K562 (cell line): ENCODE measurements around the gene ZNF629. TPM values are rescaled to one million over a fixed set of nuclear protein-coding genes. Genes with fewer than 3 reads are reported as not detected.

Experiments
- ATAC-seq: fragments of 200-7000 bp; cut with Tn5 transposase; 3 replicates; pipeline ENCODE4 v1.9.1; 2020; ENCODE audit warnings: moderate library complexity
- BruUV-seq: library from RNA; stranded (reverse); fragments of 400-500 nt; replicated peaks from 2 replicates; lab custom pipeline; 2021; lab: Mats Ljungman, UMichigan
- CTCF ChIA-PET: fragments of 300-600 bp; formaldehyde crosslinking; extraction: SDS; loops from one replicate; lab custom pipeline; 2021; ENCODE audit warnings: low intra/inter-chr PET ratio; lab: Yijun Ruan, JAX
- POLR2A ChIA-PET: fragments of 300-600, 350-650 bp; sonication (Branson Sonifier 250); formaldehyde crosslinking; extraction: SDS; loops from one replicate; lab custom pipeline; 2021; ENCODE audit warnings: antibody characterized with exemption, inconsistent platforms; lab: Yijun Ruan, JAX
- DNase-seq, 4 experiments: peaks; one replicate each; pipeline versions ENCODE4 v3.0.0 to v3.0.0-alpha.2; 2011 to 2018; ENCODE audit warnings: low spot score in 3 of 4, mixed read lengths in 3 of 4; ENCODE audit errors: extremely low read depth in 1 of 4
- FAIRE-seq: peaks from 2 replicates; lab custom pipeline; 2011; peaks lifted over from hg19 to GRCh38; lab: Jason Lieb, UNC
- H2AFZ ChIP-seq: 2 replicates; pipeline ENCODE4 v1.6.0; 2011; ENCODE audit warnings: low read depth, low read length, control low read depth, inconsistent platforms
- H3K27ac ChIP-seq: fragments of 200-600 bp; 3 replicates; pipeline ENCODE4 v1.8.0; 2011; ENCODE audit warnings: low read depth, mild to moderate bottlenecking, control low read depth, inconsistent platforms, low read length, moderate library complexity, mixed read lengths; ENCODE audit errors: extremely low read depth
- H3K27me3 ChIP-seq, 2 experiments: fragments of 300-600 bp in 1 of 2; 2 replicates in 1 of 2; 3 replicates in 1 of 2; pipeline versions ENCODE4 v1.6.0 to v1.8.0; 2011; ENCODE audit warnings: inconsistent platforms in 2 of 2, low read length in 2 of 2, mild to moderate bottlenecking in 1 of 2, mixed read lengths in 1 of 2, moderate library complexity in 1 of 2; ENCODE audit not compliant: control insufficient read depth in 2 of 2, insufficient read depth in 2 of 2
- H3K36me3 ChIP-seq: fragments of 300-600 bp; 3 replicates; pipeline ENCODE4 v1.8.0; 2011; ENCODE audit warnings: mild to moderate bottlenecking, low read length, inconsistent platforms; ENCODE audit not compliant: control insufficient read depth, insufficient read depth
- H3K4me1 ChIP-seq, 2 experiments: fragments of 200-600 bp in 1 of 2; replicated peaks in 1 of 2; 2 replicates in 1 of 2; 3 replicates in 1 of 2; pipeline versions ENCODE4 v1.5.1 to v1.8.0; 2011; ENCODE audit warnings: inconsistent platforms in 2 of 2, low read length in 2 of 2, mild to moderate bottlenecking in 1 of 2, mixed read lengths in 1 of 2, moderate library complexity in 1 of 2; ENCODE audit not compliant: control insufficient read depth in 2 of 2, insufficient read depth in 2 of 2
- H3K4me2 ChIP-seq: 2 replicates; pipeline ENCODE4 v1.6.1; 2011; ENCODE audit warnings: low read length, control low read depth, inconsistent platforms, mixed read lengths; ENCODE audit not compliant: insufficient read depth
- H3K4me3 ChIP-seq: fragments of 200-600 bp; sonication (generic), shearing (Covaris generic); 2 replicates; pipeline ENCODE4 v1.5.1; 2016; ENCODE audit warnings: control low read depth, inconsistent platforms
- H3K79me2 ChIP-seq: fragments of 200-600 bp; 3 replicates; pipeline ENCODE4 v1.8.0; 2011; ENCODE audit warnings: low read length, inconsistent platforms; ENCODE audit not compliant: control insufficient read depth, insufficient read depth
- H3K9ac ChIP-seq, 2 experiments: 2 replicates each; pipeline versions ENCODE4 v1.6.0 to v1.6.1; 2011; ENCODE audit warnings: low read depth in 2 of 2, low read length in 2 of 2, control low read depth in 1 of 2, inconsistent platforms in 1 of 2, mild to moderate bottlenecking in 1 of 2, mixed read lengths in 1 of 2; ENCODE audit not compliant: insufficient read depth in 1 of 2
- H3K9me1 ChIP-seq: one replicate; pipeline ENCODE4 v1.6.0; 2011; ENCODE audit warnings: inconsistent platforms, mild to moderate bottlenecking, low read length, moderate library complexity; ENCODE audit not compliant: control insufficient read depth, insufficient read depth
- H3K9me3 ChIP-seq: replicated peaks from 2 replicates; pipeline ENCODE4 v1.5.1; 2011; ENCODE audit warnings: low read depth, low read length, inconsistent platforms; ENCODE audit not compliant: control insufficient read depth, insufficient read depth
- H4K20me1 ChIP-seq: replicated peaks from 2 replicates; pipeline ENCODE4 v1.6.1; 2011; ENCODE audit warnings: low read length, inconsistent platforms, mixed read lengths; ENCODE audit not compliant: control insufficient read depth, insufficient read depth
- CREM ChIP-seq: IDR thresholded peaks from 2 replicates; pipeline ENCODE4 v1.6.1; 2014; ENCODE audit warnings: antibody characterized with exemption, low read depth
- EGR1 ChIP-seq: fragments of 450-650 bp; conservative IDR thresholded peaks from 2 replicates; pipeline ENCODE4 v1.6.1; 2017; ENCODE audit warnings: mild to moderate bottlenecking
- ESRRB ChIP-seq: fragments of 250-450 bp; sonication (Bioruptor Pico); IDR thresholded peaks from 2 replicates; pipeline ENCODE4 v1.5.0; 2020; ENCODE audit warnings: mild to moderate bottlenecking, moderate library complexity, borderline replicate concordance
- ETV6 ChIP-seq, 3 experiments: fragments of 150-350 bp in 1 of 3; sonication (generic) in 1 of 3; formaldehyde crosslinking in 1 of 3; IDR thresholded peaks; 2 replicates each; pipeline versions ENCODE4 v1.6.1 to v1.8.0; 2014 to 2022; ENCODE audit warnings: borderline replicate concordance in 2 of 3, low read depth in 2 of 3, antibody characterized with exemption in 1 of 3, low read length in 1 of 3, mild to moderate bottlenecking in 1 of 3, missing genetic modification reagents in 1 of 3
- ILK ChIP-seq: fragments of 450-650 bp; IDR thresholded peaks from 2 replicates; pipeline ENCODE4 v1.6.1; 2016; ENCODE audit warnings: missing genetic modification characterization, low read depth, mild to moderate bottlenecking, missing compliant biosample characterization, moderate library complexity, borderline replicate concordance
- NFIC ChIP-seq: fragments of 450-650 bp; IDR thresholded peaks from 2 replicates; pipeline ENCODE4 v1.6.1; 2017; ENCODE audit warnings: mild to moderate bottlenecking, inconsistent platforms
- SIN3A ChIP-seq, 2 experiments: fragments of 150-350 bp in 1 of 2; IDR thresholded peaks; 2 replicates each; pipeline ENCODE4 v1.6.1; 2011 to 2016; ENCODE audit warnings: borderline replicate concordance in 2 of 2, low read depth in 2 of 2, low read length in 2 of 2, mild to moderate bottlenecking in 2 of 2, moderate library complexity in 2 of 2; ENCODE audit not compliant: control insufficient read depth in 1 of 2
- VEZF1 ChIP-seq: fragments of 200-800 bp; sonication (Bioruptor generic); IDR thresholded peaks from 2 replicates; pipeline ENCODE4 v1.6.1; 2017; ENCODE audit warnings: missing genetic modification characterization, missing compliant biosample characterization
- ZFP36 ChIP-seq: fragments of 150-350 bp; IDR thresholded peaks from 2 replicates; pipeline ENCODE4 v1.6.1; 2018; ENCODE audit warnings: low read length, low read depth; ENCODE audit not compliant: partially characterized antibody
- WGBS: fragments of 100-300 bp; shearing (Covaris generic); methylation state at CpG from one replicate; pipeline ENCODE4 v1.1.6; 2016; ENCODE audit warnings: low coverage, mixed read lengths; ENCODE audit not compliant: insufficient coverage; ENCODE audit errors: missing lambda C conversion rate; 5-methylcytosine and 5-hydroxymethylcytosine counted together
- in situ Hi-C: fragments of 300-500 bp; cut with MboI; formaldehyde crosslinking; loops from 4 replicates; pipeline ENCODE4 v1.15.0; 2018; ENCODE audit warnings: inconsistent platforms, mixed read lengths
- intact Hi-C: fragments of 100-400 bp; cut with micrococcal nuclease; formaldehyde crosslinking; loops from 2 replicates; pipeline ENCODE4 v1.14.2; 2022
- polyA plus RNA-seq, 8 experiments: library from polyadenylated mRNA; depleted of rRNA in 4 of 8; stranded (reverse) in 5 of 8; unstranded in 3 of 8; fragments of >200 nt; fragmentation: Nextera tagmentation in 2 of 8; fragmentation: Illumina TruSeq in 1 of 8; extraction: Ambion mirVana in 2 of 8; extraction: Trizol in 1 of 8; gene quantifications; 2 replicates each; pipeline versions ENCODE4 v1.2.1 to v1.2.3, GENCODE V29; 2011 to 2014; ENCODE audit warnings: inconsistent platforms in 1 of 8, missing spikeins in 1 of 8
- total RNA-seq, 7 experiments: library from RNA; depleted of rRNA in 6 of 7; stranded (reverse); fragments of >200 nt in 6 of 7; fragmentation: Illumina TruSeq in 2 of 7; extraction: Trizol in 2 of 7; gene quantifications; 2 replicates each; pipeline versions ENCODE4 v1.2.1 to v1.2.3, GENCODE V29; 2011 to 2021; ENCODE audit warnings: low replicate concordance in 1 of 7
- TF ChIP-seq, protein P1 (sequence below): fragments of 250-450 bp; sonication (Bioruptor Pico); IDR thresholded peaks from 2 replicates; pipeline ENCODE4 v1.5.0; 2021; ENCODE audit warnings: mild to moderate bottlenecking, moderate library complexity

ZNF629 gene
- total and polyA plus RNA-seq, 9 of the 15 experiments (the other 6 are each of a cell fraction or from before 2014, with no cell fraction given), result 0.44 to 18.8 (median 7.4) TPM

- in situ Hi-C loops (no loop called here), intact Hi-C loops (loop anchor here (2.0 kb wide), 1 partner anchor 14 kb away; the partner anchor contains the start of genes CFAP119 and RNF40)
- H4K20me1 ChIP-seq, result no peaks in the 10 kb centered on the region
- no peaks in the 10 kb centered on the region for H3K27me3 ChIP-seq
- no TSS peak for BruUV-seq
- CTCF ChIA-PET, result no interaction called here
- 0% methylated on average over 20 of the region's 36 CpGs for WGBS
- H3K9me3 ChIP-seq, result no peaks in the 10 kb centered on the region
- H3K79me2 ChIP-seq, result peaks cover 27% of the 10 kb centered on the region
- POLR2A ChIA-PET, result interaction anchor here (0.6 to 2.9 kb wide), 19 partner anchors 8 to 514 kb away, joined by 3 to 28 read pairs (median 6); no protein-coding TSS in a partner anchor
- peak overlapping the region; percentile 61 to 96; a peak in 3 of 4 replicates for H3K9ac ChIP-seq
- H3K27ac ChIP-seq, result peak overlapping the region; percentile 61; the same call in 2 of the 3 replicates
- peaks cover 8 to 14% of the 10 kb centered on the region in 2 experiments; a peak in 4 of 5 replicates for H3K4me1 ChIP-seq
- H3K36me3 ChIP-seq, result peaks cover 57% of the 10 kb centered on the region
- FAIRE-seq (no peak), ATAC-seq (peak; percentile 81), DNase-seq (peak in 2 of 4 experiments; percentile 61 to 64)
- peak overlapping the region; percentile 68 for H3K4me3 ChIP-seq
- H3K4me2 ChIP-seq, result peak overlapping the region; percentile 84
- no peaks in the 10 kb centered on the region for H3K9me1 ChIP-seq
- H2AFZ ChIP-seq, result peak overlapping the region; percentile 47; the same call in 1 of the 2 replicates
- peak; percentile 65 for TF ChIP-seq CREM
- TF ChIP-seq ZFP36, result peak; percentile 76
- TF ChIP-seq SIN3A (IDR thresholded peaks at IDR 0.05; ENCODE audit: borderline replicate concordance in 2 of 2, control insufficient read depth in 1 of 2, low read depth in 2 of 2, low read length in 2 of 2), result 0 out of 4 replicates have a peak, but pooled peaks of 1 of the 2 experiments have one; percentile 1
- 0 out of 2 replicates have a peak, but pooled peaks have one; percentile 24 for TF ChIP-seq EGR1
- TF ChIP-seq, protein P1, sequence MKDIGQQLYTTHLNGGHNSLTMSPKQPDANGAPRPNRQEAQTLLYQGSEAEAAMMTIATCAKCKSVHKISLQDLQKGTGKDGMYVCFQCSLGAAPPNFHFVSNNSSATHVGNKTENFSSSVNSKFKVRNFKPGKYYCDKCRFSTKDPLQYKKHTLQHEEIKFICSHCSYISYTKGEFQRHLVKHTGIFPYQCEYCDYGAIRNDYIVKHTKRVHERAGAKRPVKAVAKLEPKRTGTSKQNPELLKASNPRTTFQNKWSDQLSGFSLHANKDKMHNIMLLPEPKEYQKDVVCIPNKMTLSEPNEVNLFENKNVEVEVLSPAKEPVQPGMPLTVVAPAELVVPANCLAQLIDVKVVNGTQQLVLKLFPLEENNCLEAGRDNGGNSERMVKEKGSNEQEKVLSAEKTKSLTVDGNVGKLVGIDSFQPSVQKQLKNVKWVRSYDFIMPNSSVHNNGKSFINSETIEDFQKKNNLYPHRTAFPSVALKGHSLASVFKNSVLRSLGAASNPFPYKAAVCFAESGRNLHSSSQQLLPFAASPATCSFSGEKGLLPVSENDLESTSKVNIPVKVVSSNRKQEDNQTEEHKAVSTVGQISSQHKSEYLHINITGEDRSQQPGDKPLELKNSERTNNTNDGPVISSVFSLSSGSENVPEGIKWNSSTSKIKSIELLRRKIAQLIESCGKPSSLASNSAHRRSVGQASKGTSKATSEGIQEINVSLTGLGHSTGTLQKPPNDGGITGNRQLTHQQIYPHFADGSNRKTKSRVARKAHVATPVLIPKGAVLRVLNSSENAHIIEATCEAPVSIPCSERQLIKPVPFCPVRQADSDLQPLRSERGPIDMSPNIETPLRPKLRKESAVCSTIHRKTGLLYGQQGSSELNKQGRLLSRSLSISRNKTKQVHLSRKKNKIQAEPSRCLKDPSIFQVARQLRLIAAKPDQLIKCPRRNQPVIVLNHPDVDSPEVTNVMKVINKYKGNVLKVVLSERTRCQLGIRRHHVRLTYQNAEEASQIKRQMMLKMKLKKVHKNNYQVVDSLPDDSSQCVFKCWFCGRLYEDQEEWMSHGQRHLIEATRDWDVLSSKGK (CRISPR knock-in tag), result no peak
- no peak for TF ChIP-seq ESRRB
- TF ChIP-seq ILK (tag), result no peak
- TF ChIP-seq ETV6 (IDR thresholded peaks at IDR 0.05; ENCODE audit: borderline replicate concordance in 1 of 2, low read depth in 2 of 2, low read length in 1 of 2), result no peak
- TF ChIP-seq ETV6 (CRISPR knock-in tag; IDR thresholded peaks at IDR 0.05; ENCODE audit: borderline replicate concordance), result no peak
- TF ChIP-seq NFIC, result 0 out of 2 replicates have a peak, but pooled peaks have one; percentile 10
- TF ChIP-seq VEZF1 (CRISPR knock-in tag), result peak; percentile 33; the same call in 1 of the 2 replicates
These were observed 38.2 kb downstream of the ZNF629 start for GRCh38 chr16:30748634-30749445.
